ENCODE data around the gene TMEM179.
"Not testable (repeated sequence)": the region's sequence is repeated elsewhere in the genome, so short reads cannot be mapped to it uniquely, and the experiment has no call there.

The TMEM179 gene

GRCh38 chr14:104604458-104605449, at the start of gene TMEM179:
TMEM179 (minus strand) TSS chr14:104604772; CDS start chr14:104604741, 31 bp downstream.
- no peak for TF ChIP-seq CTCF (IDR thresholded peaks at IDR 0.05; ENCODE audit: low read depth, low read length, missing control alignments)
- no peak within 1 kb of the TSS for H3K4me3 ChIP-seq (replicated peaks; ENCODE audit: low read depth, low read length)
- DNase-seq (ENCODE audit: extremely low read depth, low read depth) = no peak

GRCh38 chr14:104654119-104654518, 49.5 kb upstream of the TMEM179 start:
- TF ChIP-seq CTCF (IDR thresholded peaks at IDR 0.05; ENCODE audit: low read depth, low read length, missing control alignments) = no peak
- no peak for DNase-seq (ENCODE audit: extremely low read depth, low read depth)
- no peak overlapping the region for H3K4me3 ChIP-seq (replicated peaks; ENCODE audit: low read depth, low read length)

DNA sequence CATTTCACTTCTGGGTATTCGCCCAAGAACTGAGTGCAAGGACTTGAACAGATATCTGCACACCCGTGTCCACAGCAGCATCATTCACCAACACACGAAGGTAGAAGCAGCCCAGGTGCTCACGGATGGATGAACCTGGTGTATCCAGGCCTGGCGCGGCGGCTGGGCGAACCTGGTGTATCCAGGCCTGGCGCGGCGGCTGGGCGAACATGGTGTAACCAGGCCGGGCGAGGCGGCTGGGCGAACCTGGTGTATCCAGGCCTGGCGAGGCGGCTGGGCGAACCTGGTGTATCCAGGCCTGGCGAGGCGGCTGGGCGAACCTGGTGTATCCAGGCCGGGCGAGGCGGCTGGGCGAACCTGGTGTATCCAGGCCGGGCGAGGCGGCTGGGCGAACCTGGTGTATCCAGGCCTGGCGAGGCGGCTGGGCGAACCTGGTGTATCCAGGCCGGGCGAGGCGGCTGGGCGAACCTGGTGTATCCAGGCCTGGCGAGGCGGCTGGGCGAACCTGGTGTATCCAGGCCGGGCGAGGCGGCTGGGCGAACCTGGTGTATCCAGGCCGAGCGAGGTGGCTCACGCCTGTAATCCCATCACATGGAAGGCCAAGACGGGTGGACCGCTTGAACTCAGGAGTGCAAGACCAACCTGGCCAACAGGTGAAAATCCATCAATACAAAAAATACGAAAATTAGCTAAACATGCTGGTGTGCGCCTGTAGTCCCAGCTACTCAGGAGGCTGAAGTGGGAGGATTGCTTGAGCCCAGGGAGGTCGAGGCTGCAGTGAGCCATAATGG, 48.8 kb upstream of the TMEM179 start:
- DNase-seq (ENCODE audit: extremely low read depth, low read depth); H3K4me3 ChIP-seq (replicated peaks; ENCODE audit: low read depth, low read length): not testable (repeated sequence)

- no peak for DNase-seq (ENCODE audit: extremely low read depth, low read depth)
- TF ChIP-seq CTCF (IDR thresholded peaks at IDR 0.05; ENCODE audit: low read depth, low read length, missing control alignments) = no peak
- H3K4me3 ChIP-seq (replicated peaks; ENCODE audit: low read depth, low read length) = no peak overlapping the region
These were observed 47.8 kb upstream of the TMEM179 start for GRCh38 chr14:104652386-104652785.

DNA sequence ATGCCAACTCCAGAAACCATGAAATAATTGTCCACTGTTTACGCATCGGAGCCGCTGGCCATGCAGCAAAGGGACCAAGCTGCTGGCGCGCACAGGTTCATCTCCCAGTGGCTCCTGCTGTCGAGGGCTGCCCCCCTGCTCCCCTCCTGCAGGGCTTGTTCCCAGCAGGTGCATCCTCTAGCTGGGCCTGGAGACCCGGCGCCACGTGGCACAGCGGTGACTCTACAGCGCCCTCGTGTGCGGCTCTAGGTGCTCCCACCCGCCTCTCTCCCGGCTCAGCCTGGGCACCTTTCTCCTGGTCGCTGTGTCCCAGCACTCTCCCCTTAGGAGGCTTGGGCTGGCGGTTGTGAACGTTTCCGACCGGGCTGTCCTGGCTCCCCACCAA, 47.3 kb upstream of the TMEM179 start:
- TF ChIP-seq CTCF (IDR thresholded peaks at IDR 0.05; ENCODE audit: low read depth, low read length, missing control alignments) = no peak
- H3K4me3 ChIP-seq (replicated peaks; ENCODE audit: low read depth, low read length) = no peak overlapping the region
- DNase-seq (ENCODE audit: extremely low read depth, low read depth) = no peak

- TF ChIP-seq CTCF (IDR thresholded peaks at IDR 0.05; ENCODE audit: low read depth, low read length, missing control alignments) = no peak
- DNase-seq (ENCODE audit: extremely low read depth, low read depth) = no peak
- H3K4me3 ChIP-seq (replicated peaks; ENCODE audit: low read depth, low read length) = no peak overlapping the region
These were observed 46.7 kb upstream of the TMEM179 start for GRCh38 chr14:104650981-104651875.
